Activated naive CD4-positive, alpha-beta T cell treated with anti-CD3 and anti-CD28 coated beads for 36 hours (primary cell): ENCODE results near the gene C11orf68. TPM values are rescaled to one million over a fixed set of nuclear protein-coding genes. Genes with fewer than 3 reads are reported as not detected.
A peak's percentile ranks its signal among the peaks of the same experiment; 100 is the strongest.

ENCODE experiments used
- CTCF ChIA-PET: fragments of 350-600 bp; sonication (Branson Sonifier 250); formaldehyde crosslinking; loops from one replicate; lab custom pipeline; 2021; ENCODE audit warnings: antibody characterized with exemption; lab: Charles Lee
- DNase-seq: peaks from one replicate; pipeline ENCODE4 v3.0.0-alpha.2; 2020
- H3K27ac Mint-ChIP-seq: one replicate; pipeline ENCODE4 v1.8.0; 2021; ENCODE audit warnings: mild to moderate bottlenecking, mixed read lengths
- H3K27me3 Mint-ChIP-seq: one replicate; pipeline ENCODE4 v1.8.0; 2021; ENCODE audit warnings: low read depth, mixed read lengths
- H3K36me3 Mint-ChIP-seq: one replicate; pipeline ENCODE4 v1.8.0; 2021; ENCODE audit warnings: low read depth, mixed read lengths
- H3K4me1 Mint-ChIP-seq: one replicate; pipeline ENCODE4 v1.8.0; 2021; ENCODE audit warnings: low read depth, mixed read lengths
- H3K4me3 Mint-ChIP-seq: one replicate; pipeline ENCODE4 v1.8.0; 2021; ENCODE audit warnings: mild to moderate bottlenecking, moderate library complexity, mixed read lengths
- H3K9me3 Mint-ChIP-seq: one replicate; pipeline ENCODE4 v1.8.0; 2021; ENCODE audit warnings: mixed read lengths
- intact Hi-C: fragments of 100-400 bp; cut with micrococcal nuclease; formaldehyde crosslinking; loops from one replicate; pipeline ENCODE4 v1.15.1; 2023
- total RNA-seq, 2 experiments: library from RNA; stranded (reverse); gene quantifications; one replicate each; pipeline ENCODE4 v1.2.3, GENCODE V29; 2021

C11orf68 gene
- total RNA-seq, 2 experiments from 2014 or later = 20.0 to 21.9 TPM

GRCh38 chr11:65885808-65886536 is 32.9 kb downstream of the C11orf68 start:
- H3K27me3 Mint-ChIP-seq = no peaks in the 10 kb centered on the region
- CTCF ChIA-PET = interaction anchor here (0.7 to 14.7 kb wide), 26 partner anchors 8 to 174 kb away, joined by 3 to 178 read pairs (median 8); partner anchors contain the start of genes CFL1, EFEMP2, MUS81 and SNX32
- no peak overlapping the region for H3K27ac Mint-ChIP-seq
- H3K4me3 Mint-ChIP-seq = peak overlapping the region; percentile 97
- intact Hi-C loops = loop anchor here (2.0 kb wide), 1 partner anchor 25 kb away; no protein-coding TSS in a partner anchor
- no peaks in the 10 kb centered on the region for H3K9me3 Mint-ChIP-seq
- no peak for DNase-seq
- H3K36me3 Mint-ChIP-seq = peaks cover 29% of the 10 kb centered on the region
- peaks cover 57% of the 10 kb centered on the region for H3K4me1 Mint-ChIP-seq

- no peak overlapping the region for H3K4me3 Mint-ChIP-seq
- no peak for DNase-seq
- no peaks in the 10 kb centered on the region for H3K9me3 Mint-ChIP-seq
- intact Hi-C loops = loop anchor here (2.0 kb wide), 1 partner anchor 26 kb away; no protein-coding TSS in a partner anchor
- CTCF ChIA-PET = interaction anchor here (0.6 to 14.7 kb wide), 41 partner anchors 10 to 404 kb away, joined by 3 to 178 read pairs (median 6); partner anchors contain the start of genes CFL1, EFEMP2, MUS81 and SART1
- peaks cover 63% of the 10 kb centered on the region for H3K4me1 Mint-ChIP-seq
- H3K27me3 Mint-ChIP-seq = no peaks in the 10 kb centered on the region
- H3K27ac Mint-ChIP-seq = no peak overlapping the region
- peaks cover 29% of the 10 kb centered on the region for H3K36me3 Mint-ChIP-seq
Measured at GRCh38 chr11:65885231-65885630, 33.6 kb downstream of the C11orf68 start.

GRCh38 chr11:65884716-65885092 is 34.2 kb downstream of the C11orf68 start:
- Mint-ChIP-seq H3K4me3 (no peak overlapping the region), H3K27me3 (no peaks in the 10 kb centered on the region), H3K4me1 (peaks cover 63% of the 10 kb centered on the region), H3K27ac (peak overlapping the region; percentile 80), H3K9me3 (no peaks in the 10 kb centered on the region), H3K36me3 (peaks cover 29% of the 10 kb centered on the region)
- intact Hi-C loops = loop anchor here (1.0 to 2.0 kb wide), 2 partner anchors 26 to 105 kb away; no protein-coding TSS in a partner anchor
- CTCF ChIA-PET = interaction anchor here (0.6 to 14.7 kb wide), 47 partner anchors 11 to 1102 kb away, joined by 3 to 178 read pairs (median 5); partner anchors contain the start of genes CFL1, EFEMP2, MUS81 and SART1
- peak; percentile 86 for DNase-seq

GRCh38 chr11:65883786-65884715 is 34.8 kb downstream of the C11orf68 start:
- Mint-ChIP-seq H3K36me3 (peaks cover 29% of the 10 kb centered on the region), H3K27ac (peak overlapping the region; percentile 80), H3K4me1 (peaks cover 63% of the 10 kb centered on the region), H3K4me3 (no peak overlapping the region), H3K27me3 (no peaks in the 10 kb centered on the region), H3K9me3 (no peaks in the 10 kb centered on the region)
- DNase-seq = no peak
- CTCF ChIA-PET = interaction anchor here (0.6 to 14.7 kb wide), 43 partner anchors 10 to 1101 kb away, joined by 3 to 178 read pairs (median 5); partner anchors contain the start of genes CFL1, EFEMP2, MUS81 and SART1
- intact Hi-C loops = loop anchor here (1.0 to 2.0 kb wide), 2 partner anchors 27 to 105 kb away; no protein-coding TSS in a partner anchor

- intact Hi-C loops = no loop called here
- Mint-ChIP-seq H3K36me3 (peaks cover 27% of the 10 kb centered on the region), H3K27me3 (no peaks in the 10 kb centered on the region), H3K4me1 (peaks cover 64% of the 10 kb centered on the region), H3K9me3 (no peaks in the 10 kb centered on the region), H3K4me3 (no peak overlapping the region), H3K27ac (no peak overlapping the region)
- CTCF ChIA-PET = interaction anchor here (0.7 to 14.7 kb wide), 13 partner anchors 12 to 112 kb away, joined by 3 to 178 read pairs (median 10); partner anchors contain the start of genes CFL1, EFEMP2 and MUS81
- no peak for DNase-seq
Measured at GRCh38 chr11:65883058-65883761, 35.7 kb downstream of the C11orf68 start.

GRCh38 chr11:65882120-65883057 is 36.5 kb downstream of the C11orf68 start:
- Mint-ChIP-seq H3K27me3 (no peaks in the 10 kb centered on the region), H3K4me3 (no peak overlapping the region), H3K4me1 (peaks cover 58% of the 10 kb centered on the region), H3K9me3 (no peaks in the 10 kb centered on the region), H3K27ac (no peak overlapping the region), H3K36me3 (peaks cover 25% of the 10 kb centered on the region)
- intact Hi-C loops = no loop called here
- CTCF ChIA-PET = interaction anchor here (0.7 to 14.7 kb wide), 4 partner anchors 8 to 112 kb away, joined by 3 to 178 read pairs (median 3); partner anchors contain the start of genes CCDC85B, CFL1 and MUS81
- no peak for DNase-seq

- Mint-ChIP-seq H3K27ac (peak overlapping the region; percentile 7), H3K4me3 (no peak overlapping the region), H3K9me3 (no peaks in the 10 kb centered on the region), H3K27me3 (no peaks in the 10 kb centered on the region), H3K4me1 (peaks cover 51% of the 10 kb centered on the region), H3K36me3 (peaks cover 15% of the 10 kb centered on the region)
- DNase-seq = no peak
- CTCF ChIA-PET = interaction anchor here (0.6 to 14.7 kb wide), 2 partner anchors 20 to 465 kb away, joined by 3 to 178 read pairs; partner anchors contain the start of genes CFL1 and MUS81
- intact Hi-C loops = no loop called here
Measured at GRCh38 chr11:65880844-65881421, 37.9 kb downstream of the C11orf68 start.

GRCh38 chr11:65880027-65880426 is 38.8 kb downstream of the C11orf68 start:
- no peak for DNase-seq
- no peaks in the 10 kb centered on the region for H3K9me3 Mint-ChIP-seq
- H3K4me1 Mint-ChIP-seq = peaks cover 48% of the 10 kb centered on the region
- CTCF ChIA-PET = interaction anchor here (14.7 kb wide), 1 partner anchor 19 kb away, joined by 178 read pairs; the partner anchor contains the start of genes CFL1 and MUS81
- peaks cover 12% of the 10 kb centered on the region for H3K36me3 Mint-ChIP-seq
- no peak overlapping the region for H3K27ac Mint-ChIP-seq
- H3K4me3 Mint-ChIP-seq = no peak overlapping the region
- H3K27me3 Mint-ChIP-seq = no peaks in the 10 kb centered on the region
- intact Hi-C loops = no loop called here

GRCh38 chr11:65879617-65880016 is 39.2 kb downstream of the C11orf68 start, which contains the start of gene CTSW:
Gene CTSW, plus strand, starts transcription at chr11:65879837. Its CDS starts 18 bp downstream, at chr11:65879855.
- Mint-ChIP-seq H3K4me3 (peak within 1 kb of the TSS; percentile 15), H3K27me3 (no peaks in the 10 kb centered on the region), H3K36me3 (peaks cover 8% of the 10 kb centered on the region), H3K27ac (peak within 1 kb of the TSS; percentile 12), H3K4me1 (peaks cover 44% of the 10 kb centered on the region), H3K9me3 (no peaks in the 10 kb centered on the region)
- intact Hi-C loops = no loop called here
- DNase-seq = peak; percentile 42
- CTCF ChIA-PET = interaction anchor here (14.7 kb wide), 1 partner anchor 19 kb away, joined by 178 read pairs; the partner anchor contains the start of genes CFL1 and MUS81
